Endodermal cell (in vitro differentiated cells): Measurements from ENCODE around the gene DAW1. TPM values are rescaled to one million over a fixed set of nuclear protein-coding genes. Genes with fewer than 3 reads are reported as not detected.
"Not testable (repeated sequence)": the region's sequence is repeated elsewhere in the genome, so short reads cannot be mapped to it uniquely, and the experiment has no call there.

ENCODE experiments used
- DNase-seq: peaks from one replicate; pipeline ENCODE4 v3.0.0-alpha.2; 2017
- H3K27ac ChIP-seq: 2 replicates; pipeline ENCODE4 v1.5.1; 2013; ENCODE audit warnings: mild to moderate bottlenecking, low read depth, low read length, moderate library complexity
- H3K27me3 ChIP-seq: 2 replicates; pipeline ENCODE4 v1.6.1; 2013; ENCODE audit warnings: mild to moderate bottlenecking, low read length, moderate library complexity; ENCODE audit not compliant: insufficient read depth, control insufficient read depth, poor library complexity, severe bottlenecking
- H3K36me3 ChIP-seq: 2 replicates; pipeline ENCODE4 v1.7.0; 2013; ENCODE audit warnings: mild to moderate bottlenecking, low read length, moderate library complexity; ENCODE audit not compliant: control insufficient read depth, insufficient read depth
- H3K4me1 ChIP-seq: one replicate; pipeline ENCODE4 v1.7.0; 2013; ENCODE audit warnings: low read length; ENCODE audit not compliant: control insufficient read depth, insufficient read depth
- H3K4me3 ChIP-seq: 2 replicates; pipeline ENCODE4 v1.5.1; 2013; ENCODE audit warnings: mild to moderate bottlenecking, low read length, moderate library complexity
- H3K9ac ChIP-seq: 2 replicates; pipeline ENCODE4 v1.6.1; 2013; ENCODE audit warnings: mild to moderate bottlenecking, low read length, moderate library complexity; ENCODE audit not compliant: poor library complexity, severe bottlenecking; ENCODE audit errors: extremely low read depth
- H3K9me3 ChIP-seq: 2 replicates; pipeline ENCODE4 v1.6.1; 2013; ENCODE audit warnings: mild to moderate bottlenecking, low read length, moderate library complexity; ENCODE audit not compliant: control insufficient read depth
- H3K27ac Mint-ChIP-seq: 2 replicates; pipeline ENCODE4 v1.8.0; 2020; ENCODE audit warnings: mixed read lengths
- H3K27me3 Mint-ChIP-seq: 2 replicates; pipeline ENCODE4 v1.8.0; 2021; ENCODE audit warnings: mild to moderate bottlenecking, mixed read lengths; ENCODE audit not compliant: insufficient read depth
- H3K36me3 Mint-ChIP-seq: 2 replicates; pipeline ENCODE4 v1.8.0; 2020; ENCODE audit warnings: low read depth, mixed read lengths
- H3K4me1 Mint-ChIP-seq: 2 replicates; pipeline ENCODE4 v1.8.0; 2020; ENCODE audit warnings: mixed read lengths
- H3K4me3 Mint-ChIP-seq: 2 replicates; pipeline ENCODE4 v1.8.0; 2020; ENCODE audit warnings: mild to moderate bottlenecking, moderate library complexity, mixed read lengths
- H3K9me3 Mint-ChIP-seq: 2 replicates; pipeline ENCODE4 v1.8.0; 2020; ENCODE audit warnings: mild to moderate bottlenecking, mixed read lengths
- CTCF ChIP-seq: fragments of 200-600 bp; sonication (generic); conservative IDR thresholded peaks from 2 replicates; pipeline ENCODE4 v1.5.0; 2021; ENCODE audit warnings: antibody characterized with exemption, mild to moderate bottlenecking
- WGBS, 2 experiments: methylation state at CpG; one replicate each; pipeline versions ENCODE4 v1.1.5 to v1.1.7; 2013; ENCODE audit warnings: missing lambda C conversion rate in 2 of 2, mixed read lengths in 1 of 2; ENCODE audit not compliant: insufficient coverage in 1 of 2, insufficient read length in 1 of 2; 5-methylcytosine and 5-hydroxymethylcytosine counted together
- total RNA-seq, 2 donors: library from RNA; stranded (reverse); fragmentation: NEBNext Ultra II Directional in 1 of 2; extraction: Animal tissue kit (Norgen Biotek cat#: 25700) in 1 of 2; gene quantifications; 2 replicates in 1 of 2; 3 replicates in 1 of 2; pipeline ENCODE4 v1.2.1, GENCODE V29; 2021

DAW1 gene
- total RNA-seq, 2 donors from 2014 or later = 0.27 TPM; not detected in 1

GRCh38 chr2:227932403-227932802 lies 61.0 kb downstream of the DAW1 start:
- no peak overlapping the region for H3K9ac ChIP-seq
- H3K9me3 ChIP-seq = peaks cover 4% of the 10 kb centered on the region
- H3K27ac Mint-ChIP-seq = no peak overlapping the region
- H3K4me1 ChIP-seq = no peaks in the 10 kb centered on the region
- WGBS, 2 experiments = 90 to 93% methylated on average over 2 of the region's 2 CpGs
- no peak overlapping the region for H3K4me3 Mint-ChIP-seq
- no peak for DNase-seq
- H3K36me3 ChIP-seq = no peaks in the 10 kb centered on the region
- H3K27ac ChIP-seq = no peak overlapping the region
- no peaks in the 10 kb centered on the region for H3K36me3 Mint-ChIP-seq
- H3K27me3 Mint-ChIP-seq = peaks cover 3% of the 10 kb centered on the region
- no peaks in the 10 kb centered on the region for H3K9me3 Mint-ChIP-seq
- peaks cover 3% of the 10 kb centered on the region for H3K4me1 Mint-ChIP-seq
- H3K4me3 ChIP-seq = no peak overlapping the region
- TF ChIP-seq CTCF = no peak
- H3K27me3 ChIP-seq = no peaks in the 10 kb centered on the region

- Mint-ChIP-seq H3K4me1 (peaks cover 3% of the 10 kb centered on the region), H3K27ac (no peak overlapping the region), H3K27me3 (peaks cover 3% of the 10 kb centered on the region), H3K36me3 (no peaks in the 10 kb centered on the region), H3K4me3 (no peak overlapping the region), H3K9me3 (no peaks in the 10 kb centered on the region)
- H3K9ac ChIP-seq = no peak overlapping the region
- H3K27ac ChIP-seq = no peak overlapping the region
- no peaks in the 10 kb centered on the region for H3K27me3 ChIP-seq
- no peaks in the 10 kb centered on the region for H3K36me3 ChIP-seq
- no peaks in the 10 kb centered on the region for H3K9me3 ChIP-seq
- DNase-seq = no peak
- no peaks in the 10 kb centered on the region for H3K4me1 ChIP-seq
- 86% methylated on average over 1 of the region's 1 CpG; no CpG with 5 or more reads in 1 of the 2 experiments for WGBS, 2 experiments
- no peak for TF ChIP-seq CTCF
- H3K4me3 ChIP-seq = no peak overlapping the region
Observed at GRCh38 chr2:227933884-227934283, 62.5 kb downstream of the DAW1 start.

GRCh38 chr2:227936249-227936648 lies 64.8 kb downstream of the DAW1 start:
- H3K36me3 ChIP-seq, H3K4me3 ChIP-seq, H3K36me3 Mint-ChIP-seq, H3K9ac ChIP-seq, H3K9me3 ChIP-seq, H3K27me3 ChIP-seq, DNase-seq, H3K4me1 ChIP-seq, H3K27ac Mint-ChIP-seq, H3K27ac ChIP-seq, H3K4me1 Mint-ChIP-seq, H3K4me3 Mint-ChIP-seq, H3K9me3 Mint-ChIP-seq, H3K27me3 Mint-ChIP-seq: not testable (repeated sequence)
- WGBS, 2 experiments = 83 to 89% methylated on average over 6 to 7 of the region's 7 CpGs
